Heart left ventricle (tissue), 13 donors: ENCODE measurements around the gene PANK4.

Experiments
- CTCF ChIP-seq, 12 donors: fragments of 200-600 bp; sonication (generic) in 4 of 12; IDR thresholded peaks; one replicate each; pipeline versions ENCODE4 v1.5.0 to v1.8.0; 2018 to 2022; ENCODE audit warnings: antibody characterized with exemption in 12 of 12, mild to moderate bottlenecking in 5 of 12
- POLR2A ChIP-seq, 2 donors: fragments of 450-650 bp; IDR thresholded peaks; one replicate each; pipeline ENCODE4 v1.6.1; 2017; ENCODE audit warnings: antibody characterized with exemption in 2 of 2, mild to moderate bottlenecking in 2 of 2, moderate library complexity in 2 of 2
- donor health status: ischemic (EF 13 %, LVEDD 7.1; RV severe dilation, severe dysfunction).
- donor health status: DM: no; HTN: yes; CAD: no.
- donor health status: DM: no; HTN: no; CAD: no.
- donor health status: ischemic (EF 25% LVEDD 6.9; RV normal size, moderate dysfunction).
- donor health status: ischemic (EF 25% LVEDD 5.7; RV mildly dilated, moderate dysfunction).
- donor health status: ischemic (EF 35%, LVEDD 5.7; RV mildly dilated, moderate dysfunction).
- donor health status: nonischemic (EF 11% LVEDD 7.7; RV severe dilation, severe dysfunction).
- donor health status: DM: yes; HTN: yes; CAD: no.
- donor health status: PGD.
- donor health status: ischemic (EF 29% LVEDD 5.4; RV normal size, mild dysfunction).
- donor health status: nonischemic (EF 23%, LVEDD 6.1; RV moderate dilation, normal function).

GRCh38 chr1:2566101-2567045 is 40.0 kb upstream of the PANK4 start:
- TF ChIP-seq CTCF (IDR thresholded peaks at IDR 0.05) (no peak), POLR2A (IDR thresholded peaks at IDR 0.05) (no peak)
